GM23248 (cell line): Measurements from ENCODE around the gene MARS1. TPM values are rescaled to one million over a fixed set of nuclear protein-coding genes. Genes with fewer than 3 reads are reported as not detected.

Experiments
- DNase-seq: peaks from one replicate; pipeline ENCODE4 v3.0.0-alpha.2; 2015
- H2AFZ ChIP-seq: fragments of 200-600 bp; sonication (generic); 2 replicates; pipeline ENCODE4 v1.6.1; 2016; ENCODE audit warnings: antibody characterized with exemption
- H3F3A ChIP-seq: fragments of 200-600 bp; sonication (generic); 2 replicates; pipeline ENCODE4 v1.6.1; 2016; ENCODE audit warnings: mild to moderate bottlenecking, antibody characterized with exemption, mixed run types; ENCODE audit not compliant: insufficient read depth
- H3K27ac ChIP-seq: fragments of 200-600 bp; sonication (generic); 2 replicates; pipeline ENCODE4 v1.5.1; 2016; ENCODE audit warnings: mild to moderate bottlenecking
- H3K27me3 ChIP-seq: fragments of 200-600 bp; sonication (generic); replicated peaks from 2 replicates; pipeline ENCODE4 v1.6.1; 2016; ENCODE audit warnings: mild to moderate bottlenecking; ENCODE audit not compliant: insufficient read depth
- H3K36me3 ChIP-seq: fragments of 200-600 bp; sonication (generic); 2 replicates; pipeline ENCODE4 v1.6.1; 2016; ENCODE audit warnings: low read depth, mild to moderate bottlenecking
- H3K4me1 ChIP-seq: fragments of 200-600 bp; sonication (generic); 2 replicates; pipeline ENCODE4 v1.6.1; 2016; ENCODE audit warnings: mild to moderate bottlenecking; ENCODE audit not compliant: insufficient read depth
- H3K4me2 ChIP-seq: fragments of 200-600 bp; sonication (generic); one replicate; pipeline ENCODE4 v1.6.1; 2016; ENCODE audit warnings: mild to moderate bottlenecking; ENCODE audit not compliant: unreplicated experiment
- H3K4me3 ChIP-seq: fragments of 200-600 bp; sonication (generic); 2 replicates; pipeline ENCODE4 v1.5.1; 2016; ENCODE audit warnings: mild to moderate bottlenecking
- H3K79me2 ChIP-seq: fragments of 200-600 bp; sonication (generic); 2 replicates; pipeline ENCODE4 v1.6.1; 2016; ENCODE audit warnings: mild to moderate bottlenecking; ENCODE audit not compliant: insufficient read depth
- H3K9ac ChIP-seq: fragments of 200-600 bp; sonication (generic); 2 replicates; pipeline ENCODE4 v1.6.1; 2016; ENCODE audit warnings: mild to moderate bottlenecking
- H3K9me2 ChIP-seq: fragments of 200-600 bp; sonication (generic); 2 replicates; pipeline ENCODE4 v1.6.1; 2016; ENCODE audit warnings: mixed run types, mild to moderate bottlenecking, moderate library complexity; ENCODE audit not compliant: insufficient read depth
- H3K9me3 ChIP-seq: fragments of 200-600 bp; sonication (generic); one replicate; pipeline ENCODE4 v1.6.1; 2017; ENCODE audit warnings: low read depth
- H4K20me1 ChIP-seq: fragments of 200-600 bp; sonication (generic); 2 replicates; pipeline ENCODE4 v1.6.0; 2016; ENCODE audit not compliant: insufficient read depth
- EZH2 ChIP-seq: fragments of 200-600 bp; sonication (generic); IDR thresholded peaks from 2 replicates; pipeline ENCODE4 v1.6.1; 2018; ENCODE audit warnings: antibody characterized with exemption, mild to moderate bottlenecking; ENCODE audit not compliant: insufficient read depth, poor library complexity, severe bottlenecking
- EZH2phosphoT487 ChIP-seq: fragments of 200-600 bp; sonication (generic); IDR thresholded peaks from 2 replicates; pipeline ENCODE4 v1.6.1; 2018; ENCODE audit warnings: antibody characterized with exemption, moderate library complexity, mild to moderate bottlenecking, low read depth; ENCODE audit not compliant: insufficient read depth
- WGBS, 2 experiments: methylation state at CpG; one replicate each; pipeline ENCODE4 v1.1.6; 2015 to 2017; ENCODE audit warnings: low lambda C conversion rate in 2 of 2, low coverage in 1 of 2; ENCODE audit errors: missing lambda C conversion rate in 2 of 2; 5-methylcytosine and 5-hydroxymethylcytosine counted together
- in situ Hi-C: fragments of 300-500 bp; cut with MboI; formaldehyde crosslinking; loops from 2 replicates; pipeline ENCODE4 v1.15.0; 2020
- polyA plus RNA-seq: library from polyadenylated mRNA; unstranded; fragments of >200 nt; fragmentation: Nextera tagmentation; extraction: Ambion mirVana; gene quantifications from 2 replicates; pipeline ENCODE4 v1.2.1, GENCODE V29; 2016
- total RNA-seq: library from RNA; depleted of rRNA; stranded (reverse); fragments of >200 nt; shearing (Covaris generic); gene quantifications from 2 replicates; pipeline ENCODE4 v1.2.3, GENCODE V29; 2014

Gene MARS1
- total and polyA plus RNA-seq, 2 experiments from 2014 or later: 184 to 272 TPM

DNA sequence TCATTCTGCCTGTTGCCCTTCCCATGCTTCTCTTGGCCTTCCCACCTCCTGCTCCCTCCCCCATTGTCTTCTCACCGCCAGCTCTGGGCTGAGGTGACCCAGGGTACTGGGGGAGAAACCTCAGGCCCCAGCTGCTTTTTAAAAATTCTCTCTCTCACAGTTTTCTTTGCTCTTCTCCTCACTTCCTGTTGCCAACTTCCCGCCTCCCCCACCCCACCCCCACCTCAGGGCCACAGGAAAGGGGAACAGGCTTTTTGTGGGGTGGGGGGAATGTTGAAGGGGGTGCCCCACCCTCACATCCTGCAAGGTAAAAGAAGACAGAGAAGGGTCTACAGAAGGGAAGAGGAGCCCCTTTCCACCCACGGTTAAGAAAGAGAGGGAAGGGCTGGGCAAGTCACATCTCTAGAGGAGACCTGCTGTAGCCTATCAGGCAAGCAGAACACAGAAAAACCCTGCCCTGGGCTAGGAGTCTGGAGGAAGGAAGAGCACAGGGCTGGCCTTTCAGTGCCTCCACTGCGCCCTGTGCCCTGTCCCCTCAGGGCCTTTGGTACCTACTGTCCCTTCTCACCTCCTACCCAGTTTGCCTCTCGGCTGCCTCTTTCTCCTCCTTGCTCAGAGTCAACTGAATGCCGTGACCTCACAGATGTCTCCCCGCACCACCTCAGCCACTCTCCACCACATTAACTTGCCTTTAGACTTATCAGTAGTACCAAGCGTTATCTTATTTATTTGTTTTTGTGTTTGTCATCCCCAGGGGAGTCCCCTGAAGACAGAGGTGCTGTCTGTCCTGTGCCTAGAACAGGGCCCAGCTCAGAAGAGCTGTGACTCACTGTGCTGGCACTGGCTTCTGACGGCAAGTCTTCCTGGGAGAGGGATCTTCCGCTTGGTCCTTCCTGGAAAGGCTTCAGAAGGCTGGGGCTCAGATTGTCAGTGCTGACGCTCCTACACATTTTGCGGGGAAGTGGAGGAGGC lies 9.9 kb upstream of the MARS1 start:
- peaks cover 49% of the 10 kb centered on the region for H3K27me3 ChIP-seq
- in situ Hi-C loops: no loop called here
- no peak overlapping the region for H3K4me3 ChIP-seq
- H3K27ac ChIP-seq: no peak overlapping the region
- peaks cover under 1% of the 10 kb centered on the region; the same call in 1 of the 2 replicates for H3F3A ChIP-seq
- no peaks in the 10 kb centered on the region for H3K9me3 ChIP-seq
- no peaks in the 10 kb centered on the region for H3K79me2 ChIP-seq
- TF ChIP-seq EZH2phosphoT487 (no peak), EZH2 (no peak)
- H3K9me2 ChIP-seq: no peaks in the 10 kb centered on the region
- H3K36me3 ChIP-seq: no peaks in the 10 kb centered on the region
- WGBS, 2 experiments: 70 to 71% methylated on average over 10 to 12 of the region's 12 CpGs
- no peak overlapping the region for H3K4me2 ChIP-seq
- no peak overlapping the region for H2AFZ ChIP-seq
- H3K9ac ChIP-seq: no peak overlapping the region
- no peaks in the 10 kb centered on the region for H4K20me1 ChIP-seq
- no peak for DNase-seq
- H3K4me1 ChIP-seq: no peaks in the 10 kb centered on the region

DNA sequence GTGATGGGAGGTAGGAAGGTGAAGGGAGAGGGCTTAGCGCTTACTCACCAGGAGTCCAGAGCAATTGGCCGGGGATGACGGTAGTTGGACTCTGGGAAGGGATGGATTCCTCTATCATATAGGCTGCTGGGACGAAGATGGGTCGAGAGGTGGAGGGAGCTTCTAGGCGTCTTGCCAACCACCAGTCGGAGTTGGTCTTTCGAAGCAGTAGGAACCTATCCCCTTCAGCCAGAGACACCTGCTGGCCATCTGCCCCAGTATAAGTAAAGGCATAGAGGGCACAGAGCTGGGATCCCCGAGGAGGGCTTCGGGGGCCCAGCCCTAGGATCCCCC lies 8.9 kb upstream of the MARS1 start:
- Histone ChIP-seq H2AFZ (no peak overlapping the region), H3F3A (peaks cover 8% of the 10 kb centered on the region), H4K20me1 (no peaks in the 10 kb centered on the region), H3K27ac (no peak overlapping the region), H3K4me1 (0 out of 2 replicates have a peak, but pooled peaks cover 7% of the 10 kb centered on the region), H3K36me3 (no peaks in the 10 kb centered on the region), H3K27me3 (peaks cover 39% of the 10 kb centered on the region), H3K79me2 (no peaks in the 10 kb centered on the region), H3K9ac (no peak overlapping the region), H3K9me2 (no peaks in the 10 kb centered on the region), H3K9me3 (no peaks in the 10 kb centered on the region), H3K4me3 (no peak overlapping the region), H3K4me2 (no peak overlapping the region)
- WGBS, 2 experiments: 84 to 85% methylated on average over 10 of the region's 10 CpGs
- in situ Hi-C loops: no loop called here
- TF ChIP-seq EZH2 (no peak), EZH2phosphoT487 (no peak)
- DNase-seq: no peak

GRCh38 chr12:57479376-57480115 lies 8.3 kb upstream of the MARS1 start, which contains the start of gene ARHGAP9:
ARHGAP9 (minus strand) TSS chr12:57479866; CDS start chr12:57479406, 460 bp downstream.
- Histone ChIP-seq H3K4me2 (no peak within 1 kb of the TSS), H3K9me2 (no peaks in the 10 kb centered on the region), H3K4me3 (no peak within 1 kb of the TSS), H3K36me3 (no peaks in the 10 kb centered on the region), H4K20me1 (no peaks in the 10 kb centered on the region), H3K9ac (no peak within 1 kb of the TSS), H2AFZ (no peak within 1 kb of the TSS), H3K9me3 (no peaks in the 10 kb centered on the region), H3K27me3 (peaks cover 34% of the 10 kb centered on the region), H3K27ac (no peak within 1 kb of the TSS), H3F3A (peaks cover 8% of the 10 kb centered on the region), H3K79me2 (no peaks in the 10 kb centered on the region), H3K4me1 (0 out of 2 replicates have a peak, but pooled peaks cover 7% of the 10 kb centered on the region)
- no peak for DNase-seq
- in situ Hi-C loops: no loop called here
- 68 to 72% methylated on average over 6 of the region's 6 CpGs for WGBS, 2 experiments
- no peak for TF ChIP-seq EZH2
- TF ChIP-seq EZH2phosphoT487: no peak

DNA sequence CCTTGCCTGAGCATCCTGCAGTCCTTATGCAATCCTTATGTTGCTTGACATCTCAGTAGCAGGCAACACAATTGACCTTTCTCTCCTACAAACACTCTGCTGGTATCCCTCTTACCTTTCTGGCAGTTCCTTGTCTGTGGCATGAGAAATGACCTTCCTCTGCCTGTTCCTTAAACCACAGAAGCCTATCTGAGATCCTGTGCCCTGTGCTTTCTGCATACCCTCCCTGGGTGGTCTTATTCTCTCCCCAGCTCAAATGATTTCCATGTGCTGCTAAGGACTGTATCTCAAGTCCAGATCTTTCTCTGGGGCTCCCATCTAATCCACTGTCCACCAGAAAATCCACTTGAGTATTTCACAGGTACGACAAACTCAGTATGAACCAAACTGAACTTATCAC lies 6.2 kb upstream of the MARS1 start:
- in situ Hi-C loops: no loop called here
- 11 to 17% methylated on average over 1 of the region's 1 CpG for WGBS, 2 experiments
- 0 out of 2 replicates have a peak, but pooled peaks cover 7% of the 10 kb centered on the region for H3K4me1 ChIP-seq

More for the DNA sequence above, 6.2 kb upstream of the MARS1 start:
- H3K4me3 ChIP-seq: no peak overlapping the region
- DNase-seq: no peak
- H3K27ac ChIP-seq: no peak overlapping the region
- H3K79me2 ChIP-seq: no peaks in the 10 kb centered on the region
- H4K20me1 ChIP-seq: no peaks in the 10 kb centered on the region
- peaks cover 8% of the 10 kb centered on the region for H3F3A ChIP-seq
- no peaks in the 10 kb centered on the region for H3K36me3 ChIP-seq
- H2AFZ ChIP-seq: no peak overlapping the region
- H3K9ac ChIP-seq: no peak overlapping the region
- no peaks in the 10 kb centered on the region for H3K9me3 ChIP-seq
- H3K27me3 ChIP-seq: peaks cover 12% of the 10 kb centered on the region
- no peaks in the 10 kb centered on the region for H3K9me2 ChIP-seq
- TF ChIP-seq EZH2 (no peak), EZH2phosphoT487 (no peak)
- H3K4me2 ChIP-seq: no peak overlapping the region
